Cardiac fibroblast (primary cell): ENCODE data around the gene A4GALT.
A peak's percentile ranks its signal among the peaks of the same experiment; 100 is the strongest.
"Not testable (repeated sequence)": the region's sequence is repeated elsewhere in the genome, so short reads cannot be mapped to it uniquely, and the experiment has no call there.

Source experiments
- DNase-seq, 2 donors: peaks; one replicate each; pipeline versions ENCODE4 v3.0.0 to v3.0.0-alpha.2; 2010; ENCODE audit warnings: low read depth in 2 of 2
- H3K4me3 ChIP-seq, 2 donors: replicated peaks in 1 of 2; 1 replicate in 1 of 2; 2 replicates in 1 of 2; pipeline ENCODE4 v1.5.1; 2011; ENCODE audit warnings: low read depth in 2 of 2, low read length in 2 of 2, mild to moderate bottlenecking in 2 of 2, moderate library complexity in 1 of 2
- CTCF ChIP-seq: IDR thresholded peaks from one replicate; pipeline ENCODE4 v1.5.1; 2011; ENCODE audit warnings: low read depth, mild to moderate bottlenecking, low read length, inconsistent platforms

Gene A4GALT

GRCh38 chr22:42764895-42765363 is 44.3 kb upstream of the A4GALT start:
- TF ChIP-seq CTCF = no peak
- no peak for DNase-seq
- no peak overlapping the region for H3K4me3 ChIP-seq

- TF ChIP-seq CTCF = no peak
- no peak for DNase-seq
- no peak overlapping the region for H3K4me3 ChIP-seq
Measured at GRCh38 chr22:42763965-42764480, 43.4 kb upstream of the A4GALT start.

- TF ChIP-seq CTCF = no peak
- H3K4me3 ChIP-seq = no peak overlapping the region
Measured at GRCh38 chr22:42760806-42761565, 40.3 kb upstream of the A4GALT start.

GRCh38 chr22:42758931-42759629 is 38.4 kb upstream of the A4GALT start:
- DNase-seq = peak; percentile 74 to 82
- peak; percentile 23 for TF ChIP-seq CTCF
- H3K4me3 ChIP-seq = no peak overlapping the region

More at GRCh38 chr22:42760806-42761565, 40.3 kb upstream of the A4GALT start:
- no peak for DNase-seq

GRCh38 chr22:42755553-42755952 is 34.9 kb upstream of the A4GALT start:
- H3K4me3 ChIP-seq = not testable (repeated sequence)
- peak; percentile 87 to 90 for DNase-seq

GRCh38 chr22:42755121-42755520 is 34.5 kb upstream of the A4GALT start:
- not testable (repeated sequence) for H3K4me3 ChIP-seq, DNase-seq

- H3K4me3 ChIP-seq = no peak overlapping the region
- peak; percentile 71 to 80 for DNase-seq
- no peak for TF ChIP-seq CTCF
Measured at GRCh38 chr22:42754658-42755057, 34.0 kb upstream of the A4GALT start.
